GM12878 (cell line): Measurements from ENCODE around the gene THEM4. TPM values are rescaled to one million over a fixed set of nuclear protein-coding genes. Genes with fewer than 3 reads are reported as not detected.

Experiments used
- BCLAF1 ChIP-seq: fragments of 450-650 bp; IDR thresholded peaks from 2 replicates; pipeline ENCODE4 v1.6.1; 2017; ENCODE audit warnings: antibody characterized with exemption, mild to moderate bottlenecking, moderate library complexity
- BHLHE40 ChIP-seq, 2 experiments: fragments of 450-650 bp in 1 of 2; IDR thresholded peaks; 2 replicates each; pipeline ENCODE4 v1.6.1; 2011 to 2017; ENCODE audit warnings: low read depth in 2 of 2, borderline replicate concordance in 1 of 2, improper control_type of control experiment in 1 of 2, low read length in 1 of 2, mild to moderate bottlenecking in 1 of 2
- CHD2 ChIP-seq: IDR thresholded peaks from 2 replicates; pipeline ENCODE4 v1.6.1; 2011; ENCODE audit warnings: low read depth, low read length, improper control_type of control experiment, borderline replicate concordance
- CHD4 ChIP-seq: fragments of 200-600 bp; sonication (generic); IDR thresholded peaks from 2 replicates; pipeline ENCODE4 v1.6.1; 2016; ENCODE audit warnings: mild to moderate bottlenecking
- ESRRA ChIP-seq: IDR thresholded peaks from 2 replicates; pipeline ENCODE4 v1.6.1; 2012; ENCODE audit warnings: mild to moderate bottlenecking, low read length, improper control_type of control experiment
- FOXK2 ChIP-seq: fragments of 450-650 bp; IDR thresholded peaks from 2 replicates; pipeline ENCODE4 v1.6.1; 2017; ENCODE audit warnings: mild to moderate bottlenecking, moderate library complexity
- GATAD2B ChIP-seq: fragments of 450-650 bp; conservative IDR thresholded peaks from 2 replicates; pipeline ENCODE4 v1.6.1; 2017; ENCODE audit warnings: low read depth, mild to moderate bottlenecking, moderate library complexity
- IKZF1 ChIP-seq: fragments of 450-650 bp; conservative IDR thresholded peaks from 2 replicates; pipeline ENCODE4 v1.6.1; 2017; ENCODE audit warnings: antibody characterized with exemption, mild to moderate bottlenecking
- NFXL1 ChIP-seq: fragments of 450-650 bp; IDR thresholded peaks from 2 replicates; pipeline ENCODE4 v1.6.1; 2017; ENCODE audit warnings: antibody characterized with exemption, mild to moderate bottlenecking, borderline replicate concordance
- NKRF ChIP-seq: fragments of 450-650 bp; conservative IDR thresholded peaks from 2 replicates; pipeline ENCODE4 v1.6.1; 2017; ENCODE audit warnings: mild to moderate bottlenecking, moderate library complexity
- NR2F1 ChIP-seq: fragments of 450-650 bp; conservative IDR thresholded peaks from 2 replicates; pipeline ENCODE4 v1.6.1; 2017; ENCODE audit warnings: mild to moderate bottlenecking
- PRDM15 ChIP-seq: fragments of 450-650 bp; formaldehyde crosslinking; IDR thresholded peaks from 2 replicates; pipeline ENCODE4 v1.4.0; 2020; ENCODE audit warnings: mild to moderate bottlenecking, moderate library complexity
- RELB ChIP-seq: fragments of 450-650 bp; IDR thresholded peaks from 2 replicates; pipeline ENCODE4 v1.6.1; 2017; ENCODE audit warnings: low read depth, mild to moderate bottlenecking, moderate library complexity
- SIN3A ChIP-seq: IDR thresholded peaks from 2 replicates; pipeline ENCODE4 v1.6.1; 2012; ENCODE audit warnings: low read depth, low read length, improper control_type of control experiment
- WRNIP1 ChIP-seq: IDR thresholded peaks from 2 replicates; pipeline ENCODE4 v1.6.1; 2011; ENCODE audit warnings: low read depth, low read length, improper control_type of control experiment, borderline replicate concordance
- YBX1 ChIP-seq: fragments of 450-650 bp; IDR thresholded peaks from 2 replicates; pipeline ENCODE4 v1.6.1; 2016; ENCODE audit warnings: antibody characterized with exemption
- ZZZ3 ChIP-seq: IDR thresholded peaks from 2 replicates; pipeline ENCODE4 v1.6.1; 2011; ENCODE audit warnings: low read depth; ENCODE audit not compliant: control insufficient read depth, insufficient read length
- polyA plus RNA-seq, 11 experiments: library from polyadenylated mRNA; depleted of rRNA in 4 of 11; unstranded in 6 of 11; stranded (reverse) in 5 of 11; fragments of >200 nt; fragmentation: Nextera tagmentation in 4 of 11; fragmentation: Illumina TruSeq in 1 of 11; extraction: Ambion mirVana in 4 of 11; extraction: Trizol in 1 of 11; gene quantifications; 1 replicate in 1 of 11; 2 replicates in 10 of 11; pipeline versions ENCODE4 v1.2.1 to v1.2.3, GENCODE V29; 2011 to 2016; ENCODE audit warnings: inconsistent platforms in 2 of 11, missing spikeins in 2 of 11, low read depth in 1 of 11
- total RNA-seq, 4 experiments: library from RNA; depleted of rRNA in 3 of 4; stranded (reverse); fragments of >200 nt in 3 of 4; fragmentation: Illumina TruSeq in 1 of 4; extraction: Trizol in 1 of 4; gene quantifications; 2 replicates each; pipeline versions ENCODE4 v1.2.1 to v1.2.3, GENCODE V29; 2013 to 2021

The THEM4 gene
- total and polyA plus RNA-seq, 10 of the 15 experiments (the other 5 are each of a cell fraction or from before 2014, with no cell fraction given), result 3.4 to 30.8 (median 17.9) TPM

GRCh38 chr1:151839457-151840403, 69.6 kb downstream of the THEM4 start, which contains the start of gene C2CD4D (continued):
- TF ChIP-seq WRNIP1 (0 out of 2 replicates have a peak, but pooled peaks have one; percentile 76), YBX1 (no peak), NFXL1 (0 out of 2 replicates have a peak, but pooled peaks have one; percentile 25), ZZZ3 (no peak), GATAD2B (peak; percentile 72), CHD2 (peak; percentile 18; the same call in 1 of the 2 replicates), PRDM15 (CRISPR knock-in tag) (no peak), NKRF (peak; percentile 39; the same call in 1 of the 2 replicates), CHD4 (no peak), BHLHE40 (IDR thresholded peaks at IDR 0.05; ENCODE audit: borderline replicate concordance in 1 of 2, low read depth in 2 of 2, low read length in 1 of 2) (peak in 1 of 2 experiments; percentile 29; a peak in 1 of 4 replicates), SIN3A (0 out of 2 replicates have a peak, but pooled peaks have one; percentile 45), FOXK2 (no peak), IKZF1 (peak; percentile 61; the same call in 1 of the 2 replicates), NR2F1 (0 out of 2 replicates have a peak, but pooled peaks have one; percentile 19), ESRRA (0 out of 2 replicates have a peak, but pooled peaks have one; percentile 30), RELB (peak; percentile 92), BCLAF1 (no peak)
